SK-N-SH (cell line): Measurements from ENCODE around the gene PRUNE1.

Experiments
- FOXJ3 ChIP-seq: sonication (generic); formaldehyde crosslinking; IDR thresholded peaks from 2 replicates; pipeline ENCODE4 v1.5.1; 2020; ENCODE audit warnings: mild to moderate bottlenecking, missing genetic modification reagents
- NFIC ChIP-seq: IDR thresholded peaks from 2 replicates; pipeline ENCODE4 v1.4.0; 2012; ENCODE audit warnings: borderline replicate concordance
- NRF1 ChIP-seq: IDR thresholded peaks from 2 replicates; pipeline ENCODE4 v1.6.1; 2012; ENCODE audit warnings: low read depth, mild to moderate bottlenecking, low read length
- RXRA ChIP-seq: IDR thresholded peaks from 2 replicates; pipeline ENCODE4 v1.4.0; 2012; ENCODE audit warnings: low read depth, mild to moderate bottlenecking, borderline replicate concordance
- SIN3A ChIP-seq: IDR thresholded peaks from 2 replicates; pipeline ENCODE4 v1.6.1; 2012; ENCODE audit warnings: low read depth, mild to moderate bottlenecking, low read length, moderate library complexity, borderline replicate concordance
- SMC3 ChIP-seq: IDR thresholded peaks from 2 replicates; pipeline ENCODE4 v1.6.1; 2012; ENCODE audit warnings: low read depth, low read length, improper control_type of control experiment
- TCF12 ChIP-seq: IDR thresholded peaks from 2 replicates; pipeline ENCODE4 v1.4.0; 2012
- YY1 ChIP-seq: IDR thresholded peaks from 2 replicates; pipeline ENCODE4 v1.4.0; 2012; ENCODE audit warnings: low read depth, mild to moderate bottlenecking
- TF ChIP-seq, protein P1 (sequence below): fragments of 200-600 bp; sonication (generic); IDR thresholded peaks from 2 replicates; pipeline ENCODE4 v1.6.1; 2017; ENCODE audit warnings: antibody characterized with exemption, mild to moderate bottlenecking, moderate library complexity
- TF ChIP-seq, protein P2 (sequence below): IDR thresholded peaks from 2 replicates; pipeline ENCODE4 v1.4.0; 2012; ENCODE audit warnings: low read depth, borderline replicate concordance

DNA sequence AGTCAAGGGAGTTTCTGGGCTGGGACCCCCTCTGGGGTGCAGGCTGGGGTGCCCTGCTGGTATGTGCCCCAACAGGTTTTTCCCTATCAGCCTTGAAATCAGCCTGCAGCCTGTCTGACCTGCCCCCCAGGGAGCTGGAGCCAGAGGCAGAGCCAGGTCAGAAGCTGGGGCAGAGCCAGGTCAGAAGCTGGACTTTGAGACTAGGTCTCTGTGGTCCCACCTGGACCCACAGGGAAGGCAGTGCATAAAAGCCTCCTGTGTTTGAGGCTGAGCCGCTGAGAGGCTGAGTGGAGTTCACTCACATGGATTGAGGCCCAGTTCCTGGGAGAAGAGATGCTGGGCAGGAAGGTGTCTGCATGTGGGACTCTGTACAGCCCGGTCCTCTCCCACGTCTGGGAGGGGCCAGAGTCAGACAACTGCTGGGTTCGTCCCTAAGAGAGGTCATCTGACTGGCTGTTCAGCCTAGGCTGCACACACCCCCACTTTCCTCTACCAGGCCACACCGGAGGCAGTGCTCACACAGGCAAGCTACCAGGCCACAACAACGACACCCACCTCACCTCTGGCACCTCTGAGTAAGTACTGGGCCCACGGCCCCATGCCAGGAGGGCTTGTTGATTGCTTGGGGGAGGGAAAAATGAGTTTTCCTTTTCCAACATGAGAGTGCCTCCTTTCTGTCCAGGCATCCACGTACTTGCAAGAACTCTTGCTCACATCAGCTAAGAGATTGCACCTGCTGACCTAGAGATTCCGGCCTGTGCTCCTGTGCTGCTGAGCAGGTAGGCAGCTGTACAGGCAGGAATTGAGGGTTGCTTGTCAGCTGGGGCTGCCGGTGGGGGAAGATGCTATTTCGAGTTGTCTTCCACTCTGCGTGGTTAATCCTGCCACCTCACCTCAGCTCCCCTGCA, 26.2 kb upstream of the PRUNE1 start, which contains the start of gene ANXA9:
- TF ChIP-seq FOXJ3 (CRISPR knock-in tag) (no peak), NFIC (no peak), SIN3A (no peak), SMC3 (no peak), YY1 (no peak), TCF12 (no peak), NRF1 (no peak), RXRA (no peak)
- TF ChIP-seq, protein P1, sequence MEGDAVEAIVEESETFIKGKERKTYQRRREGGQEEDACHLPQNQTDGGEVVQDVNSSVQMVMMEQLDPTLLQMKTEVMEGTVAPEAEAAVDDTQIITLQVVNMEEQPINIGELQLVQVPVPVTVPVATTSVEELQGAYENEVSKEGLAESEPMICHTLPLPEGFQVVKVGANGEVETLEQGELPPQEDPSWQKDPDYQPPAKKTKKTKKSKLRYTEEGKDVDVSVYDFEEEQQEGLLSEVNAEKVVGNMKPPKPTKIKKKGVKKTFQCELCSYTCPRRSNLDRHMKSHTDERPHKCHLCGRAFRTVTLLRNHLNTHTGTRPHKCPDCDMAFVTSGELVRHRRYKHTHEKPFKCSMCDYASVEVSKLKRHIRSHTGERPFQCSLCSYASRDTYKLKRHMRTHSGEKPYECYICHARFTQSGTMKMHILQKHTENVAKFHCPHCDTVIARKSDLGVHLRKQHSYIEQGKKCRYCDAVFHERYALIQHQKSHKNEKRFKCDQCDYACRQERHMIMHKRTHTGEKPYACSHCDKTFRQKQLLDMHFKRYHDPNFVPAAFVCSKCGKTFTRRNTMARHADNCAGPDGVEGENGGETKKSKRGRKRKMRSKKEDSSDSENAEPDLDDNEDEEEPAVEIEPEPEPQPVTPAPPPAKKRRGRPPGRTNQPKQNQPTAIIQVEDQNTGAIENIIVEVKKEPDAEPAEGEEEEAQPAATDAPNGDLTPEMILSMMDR: no peak
- TF ChIP-seq, protein P2, sequence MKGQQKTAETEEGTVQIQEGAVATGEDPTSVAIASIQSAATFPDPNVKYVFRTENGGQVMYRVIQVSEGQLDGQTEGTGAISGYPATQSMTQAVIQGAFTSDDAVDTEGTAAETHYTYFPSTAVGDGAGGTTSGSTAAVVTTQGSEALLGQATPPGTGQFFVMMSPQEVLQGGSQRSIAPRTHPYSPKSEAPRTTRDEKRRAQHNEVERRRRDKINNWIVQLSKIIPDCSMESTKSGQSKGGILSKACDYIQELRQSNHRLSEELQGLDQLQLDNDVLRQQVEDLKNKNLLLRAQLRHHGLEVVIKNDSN: no peak
